Mesothelial cell of epicardium (in vitro differentiated cells): Measurements from ENCODE around the gene LMX1B. TPM values are rescaled to one million over a fixed set of nuclear protein-coding genes. Genes with fewer than 3 reads are reported as not detected.

Source experiments
- DNase-seq, 2 experiments: peaks; one replicate each; pipeline ENCODE4 v3.0.0; 2021; ENCODE audit warnings: low spot score in 2 of 2; ENCODE audit not compliant: unreplicated experiment in 2 of 2
- H3K27ac Mint-ChIP-seq: 2 replicates; pipeline ENCODE4 v1.8.0; 2021; ENCODE audit warnings: mixed read lengths
- H3K27me3 Mint-ChIP-seq: 2 replicates; pipeline ENCODE4 v1.8.0; 2021; ENCODE audit warnings: low read depth, mixed read lengths
- H3K36me3 Mint-ChIP-seq: 2 replicates; pipeline ENCODE4 v1.8.0; 2021; ENCODE audit warnings: mixed read lengths
- H3K4me1 Mint-ChIP-seq: 2 replicates; pipeline ENCODE4 v1.8.0; 2021; ENCODE audit warnings: mixed read lengths
- H3K4me3 Mint-ChIP-seq: 2 replicates; pipeline ENCODE4 v1.8.0; 2021; ENCODE audit warnings: mild to moderate bottlenecking, moderate library complexity, mixed read lengths
- H3K9me3 Mint-ChIP-seq: 2 replicates; pipeline ENCODE4 v1.8.0; 2021; ENCODE audit warnings: mixed read lengths
- total RNA-seq: library from RNA; stranded (reverse); gene quantifications from 3 replicates; pipeline ENCODE4 v1.2.1, GENCODE V29; 2021
- TF ChIP-seq, protein P1 (sequence below): fragments of 200-600 bp; sonication (generic); IDR thresholded peaks from one replicate; pipeline ENCODE4 v1.5.0; 2021; ENCODE audit warnings: antibody characterized with exemption; ENCODE audit not compliant: unreplicated experiment

Gene LMX1B
- total RNA-seq, 1 donor from 2014 or later = 0.09 TPM

DNA sequence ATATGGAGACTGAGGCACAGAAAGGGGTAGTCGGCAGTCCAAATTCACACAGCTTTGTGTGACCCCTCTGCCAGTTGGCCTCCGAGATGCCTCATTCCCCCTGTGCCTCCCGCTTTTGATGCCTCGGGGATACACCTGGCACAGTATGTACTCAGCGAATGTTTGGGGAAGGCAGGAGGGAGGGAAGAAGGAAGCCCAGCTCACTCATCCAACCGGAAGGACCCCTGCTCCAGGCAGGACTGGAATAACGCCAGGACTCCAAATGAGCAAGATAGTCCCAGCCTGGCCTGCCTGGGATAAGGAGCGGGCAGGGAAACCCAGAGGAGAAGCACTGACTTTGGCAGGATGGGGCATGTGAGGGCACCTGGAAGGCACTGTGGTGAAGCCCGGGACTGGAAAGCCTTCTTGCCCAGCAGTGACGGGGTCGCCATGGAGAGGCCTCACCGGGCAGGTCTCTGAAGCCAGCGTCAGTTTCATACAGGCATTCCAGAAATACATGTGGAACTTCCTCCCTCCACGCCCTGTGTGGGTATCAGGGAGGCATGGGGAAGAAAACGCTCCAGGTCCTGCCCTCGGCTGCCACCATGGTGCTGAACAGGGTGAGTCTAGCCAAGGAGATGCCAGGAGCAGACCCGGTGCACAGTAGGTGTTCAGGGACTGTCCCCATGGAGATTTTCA lies 20.3 kb downstream of the LMX1B start:
- Mint-ChIP-seq H3K27me3 (peaks cover 92% of the 10 kb centered on the region), H3K36me3 (no peaks in the 10 kb centered on the region), H3K9me3 (no peaks in the 10 kb centered on the region), H3K4me3 (no peak overlapping the region), H3K27ac (no peak overlapping the region), H3K4me1 (peaks cover 6% of the 10 kb centered on the region)
- DNase-seq = no peak
- TF ChIP-seq, protein P1, sequence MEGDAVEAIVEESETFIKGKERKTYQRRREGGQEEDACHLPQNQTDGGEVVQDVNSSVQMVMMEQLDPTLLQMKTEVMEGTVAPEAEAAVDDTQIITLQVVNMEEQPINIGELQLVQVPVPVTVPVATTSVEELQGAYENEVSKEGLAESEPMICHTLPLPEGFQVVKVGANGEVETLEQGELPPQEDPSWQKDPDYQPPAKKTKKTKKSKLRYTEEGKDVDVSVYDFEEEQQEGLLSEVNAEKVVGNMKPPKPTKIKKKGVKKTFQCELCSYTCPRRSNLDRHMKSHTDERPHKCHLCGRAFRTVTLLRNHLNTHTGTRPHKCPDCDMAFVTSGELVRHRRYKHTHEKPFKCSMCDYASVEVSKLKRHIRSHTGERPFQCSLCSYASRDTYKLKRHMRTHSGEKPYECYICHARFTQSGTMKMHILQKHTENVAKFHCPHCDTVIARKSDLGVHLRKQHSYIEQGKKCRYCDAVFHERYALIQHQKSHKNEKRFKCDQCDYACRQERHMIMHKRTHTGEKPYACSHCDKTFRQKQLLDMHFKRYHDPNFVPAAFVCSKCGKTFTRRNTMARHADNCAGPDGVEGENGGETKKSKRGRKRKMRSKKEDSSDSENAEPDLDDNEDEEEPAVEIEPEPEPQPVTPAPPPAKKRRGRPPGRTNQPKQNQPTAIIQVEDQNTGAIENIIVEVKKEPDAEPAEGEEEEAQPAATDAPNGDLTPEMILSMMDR = no peak

- no peak for DNase-seq
- Mint-ChIP-seq H3K27ac (no peak overlapping the region), H3K9me3 (no peaks in the 10 kb centered on the region), H3K4me1 (peaks cover 6% of the 10 kb centered on the region), H3K4me3 (no peak overlapping the region), H3K27me3 (peaks cover 92% of the 10 kb centered on the region), H3K36me3 (no peaks in the 10 kb centered on the region)
- TF ChIP-seq, protein P1 = no peak
These were observed 21.3 kb downstream of the LMX1B start for GRCh38 chr9:126635061-126635460.

- no peak for DNase-seq
These were observed 22.1 kb downstream of the LMX1B start for GRCh38 chr9:126635661-126636439.

DNA sequence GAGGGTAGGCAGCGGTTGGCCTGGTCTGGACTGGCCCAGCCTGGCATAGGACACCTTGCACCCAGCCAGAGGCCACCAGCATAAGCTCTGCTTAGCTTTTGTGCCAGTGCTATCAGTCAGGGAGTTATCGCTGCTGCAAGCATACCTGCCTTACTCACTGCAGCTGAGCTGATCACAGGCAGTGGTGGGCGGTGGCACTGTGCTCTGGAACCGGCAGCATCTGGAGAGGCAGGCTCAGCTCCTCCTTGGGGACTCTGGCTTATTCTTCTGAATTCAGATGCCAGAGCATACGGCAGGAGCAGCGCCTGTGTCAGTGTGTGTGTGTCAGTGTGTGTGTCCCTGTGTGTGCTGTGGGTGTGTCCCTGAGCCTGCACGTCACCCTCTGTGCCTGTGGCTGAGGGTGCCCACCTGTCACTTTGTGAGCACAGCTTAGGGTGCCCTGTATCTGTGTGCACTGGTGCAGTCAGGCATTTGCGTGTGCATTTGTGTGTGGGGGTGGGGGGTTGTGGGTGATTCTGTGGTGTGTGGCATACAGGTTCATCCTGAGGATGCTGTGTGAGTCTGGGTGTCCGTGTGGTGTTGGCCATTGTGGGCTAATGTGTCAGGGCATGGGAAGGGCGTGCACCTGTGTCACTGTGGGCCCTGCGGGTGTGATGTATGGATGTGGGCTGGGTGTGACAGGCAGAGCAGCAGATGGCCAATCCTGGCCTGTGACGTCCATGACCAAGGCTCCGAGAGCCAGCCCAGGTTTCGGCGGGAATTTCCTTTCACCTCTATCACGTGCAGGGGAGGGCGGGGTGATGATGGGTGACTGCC lies 23.5 kb downstream of the LMX1B start:
- no peaks in the 10 kb centered on the region for H3K9me3 Mint-ChIP-seq
- H3K4me1 Mint-ChIP-seq = peaks cover 7% of the 10 kb centered on the region
- H3K27me3 Mint-ChIP-seq = peaks cover 93% of the 10 kb centered on the region
- no peaks in the 10 kb centered on the region for H3K36me3 Mint-ChIP-seq
- no peak overlapping the region for H3K27ac Mint-ChIP-seq
- H3K4me3 Mint-ChIP-seq = no peak overlapping the region
- TF ChIP-seq, protein P1 = no peak
- no peak for DNase-seq

More at GRCh38 chr9:126635661-126636439, 22.1 kb downstream of the LMX1B start:
- H3K36me3 Mint-ChIP-seq = no peaks in the 10 kb centered on the region
- H3K27me3 Mint-ChIP-seq = peaks cover 93% of the 10 kb centered on the region
- H3K4me3 Mint-ChIP-seq = no peak overlapping the region
- H3K27ac Mint-ChIP-seq = no peak overlapping the region
- TF ChIP-seq, protein P1 = no peak
- H3K4me1 Mint-ChIP-seq = peaks cover 6% of the 10 kb centered on the region
- no peaks in the 10 kb centered on the region for H3K9me3 Mint-ChIP-seq

- no peaks in the 10 kb centered on the region for H3K36me3 Mint-ChIP-seq
- TF ChIP-seq, protein P1 = no peak
- peak overlapping the region; percentile 50 for H3K4me3 Mint-ChIP-seq
- H3K27me3 Mint-ChIP-seq = peaks cover 93% of the 10 kb centered on the region
- no peak overlapping the region for H3K27ac Mint-ChIP-seq
- H3K9me3 Mint-ChIP-seq = no peaks in the 10 kb centered on the region
- DNase-seq = no peak
- peaks cover 17% of the 10 kb centered on the region for H3K4me1 Mint-ChIP-seq
These were observed 24.9 kb downstream of the LMX1B start for GRCh38 chr9:126638571-126639132.
